PC-3 (cell line): Measurements from ENCODE around the gene PDE9A.

ENCODE experiments used
- EZH2 ChIP-seq: fragments of 300-600 bp; sonication (generic); IDR thresholded peaks from one replicate; pipeline ENCODE4 v1.6.1; 2017; ENCODE audit warnings: antibody characterized with exemption, mild to moderate bottlenecking, low read length; ENCODE audit not compliant: unreplicated experiment
- TF ChIP-seq, protein P1 (sequence below): fragments of 300-600 bp; sonication (generic); conservative IDR thresholded peaks from 2 replicates; pipeline ENCODE4 v1.5.1; 2017; ENCODE audit warnings: antibody characterized with exemption, low read depth, mild to moderate bottlenecking, low read length

DNA sequence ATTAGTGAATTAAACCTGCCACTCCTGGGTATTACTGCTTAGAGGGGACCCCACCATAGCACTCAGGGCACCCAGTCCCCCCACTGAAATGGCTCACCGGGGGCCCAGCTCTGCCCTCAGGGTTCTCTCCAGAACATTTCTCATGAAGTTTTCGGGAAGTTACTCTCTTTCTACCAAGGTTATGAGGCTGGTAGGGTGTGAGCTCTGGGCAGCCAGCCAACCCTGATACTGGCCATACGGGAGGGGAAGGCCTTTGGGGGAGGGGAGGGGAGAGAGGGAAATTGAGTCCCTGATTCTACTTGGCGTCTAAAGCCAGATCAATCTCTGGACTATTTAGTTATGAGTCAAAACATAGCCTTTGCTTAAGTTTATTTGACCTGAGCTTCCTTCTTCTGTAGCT is 12.9 kb upstream of the PDE9A start:
- TF ChIP-seq, protein P1, sequence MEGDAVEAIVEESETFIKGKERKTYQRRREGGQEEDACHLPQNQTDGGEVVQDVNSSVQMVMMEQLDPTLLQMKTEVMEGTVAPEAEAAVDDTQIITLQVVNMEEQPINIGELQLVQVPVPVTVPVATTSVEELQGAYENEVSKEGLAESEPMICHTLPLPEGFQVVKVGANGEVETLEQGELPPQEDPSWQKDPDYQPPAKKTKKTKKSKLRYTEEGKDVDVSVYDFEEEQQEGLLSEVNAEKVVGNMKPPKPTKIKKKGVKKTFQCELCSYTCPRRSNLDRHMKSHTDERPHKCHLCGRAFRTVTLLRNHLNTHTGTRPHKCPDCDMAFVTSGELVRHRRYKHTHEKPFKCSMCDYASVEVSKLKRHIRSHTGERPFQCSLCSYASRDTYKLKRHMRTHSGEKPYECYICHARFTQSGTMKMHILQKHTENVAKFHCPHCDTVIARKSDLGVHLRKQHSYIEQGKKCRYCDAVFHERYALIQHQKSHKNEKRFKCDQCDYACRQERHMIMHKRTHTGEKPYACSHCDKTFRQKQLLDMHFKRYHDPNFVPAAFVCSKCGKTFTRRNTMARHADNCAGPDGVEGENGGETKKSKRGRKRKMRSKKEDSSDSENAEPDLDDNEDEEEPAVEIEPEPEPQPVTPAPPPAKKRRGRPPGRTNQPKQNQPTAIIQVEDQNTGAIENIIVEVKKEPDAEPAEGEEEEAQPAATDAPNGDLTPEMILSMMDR, result no peak
- TF ChIP-seq EZH2, result no peak
